Esophagus muscularis mucosa (tissue), 4 donors: ENCODE results near the gene PAQR4. TPM values are rescaled to one million over a fixed set of nuclear protein-coding genes. Genes with fewer than 3 reads are reported as not detected.
"Not testable (repeated sequence)": the region's sequence is repeated elsewhere in the genome, so short reads cannot be mapped to it uniquely, and the experiment has no call there.

Source experiments
- DNase-seq: peaks from one replicate; pipeline ENCODE4 v3.0.0-alpha.2; 2017; ENCODE audit errors: extremely low spot score
- H3K27ac ChIP-seq, 4 donors: fragments of 200-600 bp; sonication (generic); replicated peaks in 1 of 4; 1 replicate in 3 of 4; 2 replicates in 1 of 4; pipeline ENCODE4 v1.5.1; 2016 to 2019; ENCODE audit warnings: mild to moderate bottlenecking in 1 of 4
- H3K27me3 ChIP-seq, 4 donors: fragments of 200-600 bp; sonication (generic); one replicate each; pipeline versions ENCODE4 v1.5.1 to v1.6.0; 2016 to 2019
- H3K36me3 ChIP-seq, 4 donors: fragments of 200-600 bp; sonication (generic); one replicate each; pipeline ENCODE4 v1.5.1; 2016 to 2019
- H3K4me1 ChIP-seq, 4 donors: fragments of 200-600 bp; sonication (generic); one replicate each; pipeline ENCODE4 v1.5.1; 2016 to 2019
- H3K4me3 ChIP-seq, 4 donors: fragments of 200-600 bp; sonication (generic); 1 replicate in 2 of 4; 2 replicates in 2 of 4; pipeline ENCODE4 v1.5.1; 2016 to 2019; ENCODE audit warnings: mild to moderate bottlenecking in 4 of 4, moderate library complexity in 1 of 4
- H3K9me3 ChIP-seq, 4 donors: fragments of 200-600 bp; sonication (generic); 1 replicate in 3 of 4; 2 replicates in 1 of 4; pipeline ENCODE4 v1.5.1; 2016 to 2019
- CTCF ChIP-seq, 3 experiments: fragments of 200-600 bp in 2 of 3; fragments of 450-650 bp in 1 of 3; sonication (generic) in 2 of 3; IDR thresholded peaks; one replicate each; pipeline ENCODE4 v1.5.1; 2017 to 2019; ENCODE audit warnings: antibody characterized with exemption in 3 of 3, mild to moderate bottlenecking in 2 of 3, moderate library complexity in 1 of 3
- EP300 ChIP-seq: sonication (generic); formaldehyde crosslinking; IDR thresholded peaks from one replicate; pipeline ENCODE4 v1.6.1; 2017; ENCODE audit warnings: antibody characterized with exemption
- POLR2A ChIP-seq: fragments of 450-650 bp; IDR thresholded peaks from one replicate; pipeline ENCODE4 v1.6.1; 2017; ENCODE audit warnings: antibody characterized with exemption, moderate library complexity, mild to moderate bottlenecking, low read depth
- POLR2AphosphoS5 ChIP-seq, 2 donors: sonication (generic); formaldehyde crosslinking; IDR thresholded peaks; one replicate each; pipeline ENCODE4 v1.6.1; 2017; ENCODE audit warnings: antibody characterized with exemption in 2 of 2
- WGBS: methylation state at CpG from one replicate; pipeline ENCODE4 v1.1.5; 2018; 5-methylcytosine and 5-hydroxymethylcytosine counted together
- intact Hi-C: fragments of 100-400 bp; cut with DNase I; formaldehyde crosslinking; loops from one replicate; pipeline ENCODE4 v1.15.1; 2023
- total RNA-seq, 4 donors: library from RNA; depleted of rRNA; stranded (reverse); fragments of >200 nt; gene quantifications; one replicate each; pipeline versions ENCODE4 v1.1.0 to v1.2.1, GENCODE V29; 2016

Gene PAQR4
- total RNA-seq, 4 donors from 2014 or later = 2.2 to 7.5 (median 4.7) TPM

- H3K27ac ChIP-seq = no peak overlapping the region
- H3K4me1 ChIP-seq = peaks cover 4 to 16% (median 10%) of the 10 kb centered on the region in 4 donors
- intact Hi-C loops = loop anchor here (10.0 kb wide), 1 partner anchor 155 kb away; the partner anchor contains the start of gene ELOB
- H3K36me3 ChIP-seq = peaks cover 22 to 61% (median 55%) of the 10 kb centered on the region in 4 donors
- H3K27me3 ChIP-seq = no peaks in the 10 kb centered on the region
- 92% methylated on average over 11 of the region's 14 CpGs for WGBS
- TF ChIP-seq CTCF (IDR thresholded peaks at IDR 0.05) (no peak), POLR2AphosphoS5 (IDR thresholded peaks at IDR 0.05) (no peak)
- no peaks in the 10 kb centered on the region for H3K9me3 ChIP-seq
- H3K4me3 ChIP-seq = no peak overlapping the region
- no peak for DNase-seq
These were observed 39.5 kb upstream of the PAQR4 start for GRCh38 chr16:2929693-2930092.

GRCh38 chr16:2930236-2930635, 38.9 kb upstream of the PAQR4 start:
- Histone ChIP-seq H3K4me3 (no peak overlapping the region), H3K4me1 (peaks cover 4 to 13% (median 10%) of the 10 kb centered on the region in 4 donors), H3K9me3 (no peaks in the 10 kb centered on the region), H3K36me3 (peaks cover 22 to 66% (median 56%) of the 10 kb centered on the region in 4 donors), H3K27ac (no peak overlapping the region), H3K27me3 (no peaks in the 10 kb centered on the region)
- TF ChIP-seq CTCF (IDR thresholded peaks at IDR 0.05) = no peak
- TF ChIP-seq POLR2AphosphoS5 (IDR thresholded peaks at IDR 0.05) = no peak
- no peak for TF ChIP-seq POLR2A
- TF ChIP-seq EP300 = no peak
- DNase-seq = no peak
- intact Hi-C loops = no loop called here
- WGBS = 100% methylated on average over 2 of the region's 15 CpGs

- H3K27me3 ChIP-seq, H3K27ac ChIP-seq, DNase-seq, H3K9me3 ChIP-seq, H3K4me3 ChIP-seq, intact Hi-C loops: not testable (repeated sequence)
- 89% methylated on average over 11 of the region's 13 CpGs for WGBS
- H3K4me1 ChIP-seq = peaks cover 4 to 12% (median 10%) of the 10 kb centered on the region in 4 donors
- H3K36me3 ChIP-seq = peaks cover 22 to 77% (median 67%) of the 10 kb centered on the region in 4 donors
These were observed 37.8 kb upstream of the PAQR4 start for GRCh38 chr16:2931231-2931914.

GRCh38 chr16:2933136-2933535, 36.0 kb upstream of the PAQR4 start:
- no peak for DNase-seq
- H3K36me3 ChIP-seq = peaks cover 36 to 95% (median 85%) of the 10 kb centered on the region in 4 donors
- no peaks in the 10 kb centered on the region for H3K4me1 ChIP-seq
- H3K27me3 ChIP-seq = no peaks in the 10 kb centered on the region
- intact Hi-C loops = no loop called here
- TF ChIP-seq EP300 = no peak
- TF ChIP-seq CTCF (IDR thresholded peaks at IDR 0.05) = no peak
- H3K9me3 ChIP-seq = no peaks in the 10 kb centered on the region
- no peak overlapping the region for H3K4me3 ChIP-seq
- WGBS = 94% methylated on average over 20 of the region's 30 CpGs
- no peak overlapping the region for H3K27ac ChIP-seq

- Histone ChIP-seq H3K9me3 (no peaks in the 10 kb centered on the region), H3K36me3 (peaks cover 39 to 99% (median 89%) of the 10 kb centered on the region in 4 donors), H3K27me3 (no peaks in the 10 kb centered on the region), H3K4me3 (no peak overlapping the region), H3K4me1 (no peaks in the 10 kb centered on the region), H3K27ac (no peak overlapping the region)
- no peak for DNase-seq
- TF ChIP-seq POLR2A = no peak
- TF ChIP-seq EP300 = no peak
- TF ChIP-seq POLR2AphosphoS5 (IDR thresholded peaks at IDR 0.05) = no peak
- no peak for TF ChIP-seq CTCF (IDR thresholded peaks at IDR 0.05)
- WGBS = 88% methylated on average over 9 of the region's 22 CpGs
- intact Hi-C loops = no loop called here
These were observed 35.4 kb upstream of the PAQR4 start for GRCh38 chr16:2933701-2934100.
